ENCODE data around the gene MFN1.

The MFN1 gene

DNA sequence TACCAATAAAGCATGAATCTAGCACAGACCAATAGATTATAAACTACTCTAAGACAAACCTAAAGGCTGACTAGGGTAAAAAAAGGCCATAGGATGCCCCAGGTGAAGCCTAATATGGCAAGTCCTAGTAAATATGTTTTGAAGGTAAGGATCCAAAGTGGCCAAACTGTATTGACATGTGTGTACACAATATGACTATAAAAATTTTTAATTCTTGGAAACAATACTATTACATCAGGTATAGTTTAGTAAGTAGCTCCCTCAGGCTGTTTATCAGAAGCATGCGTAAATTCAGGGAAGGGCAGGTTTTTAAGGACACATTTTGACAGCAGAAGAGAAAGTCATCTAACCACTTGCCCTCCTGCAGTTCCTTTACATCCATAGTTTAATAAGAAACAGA, 84.9 kb downstream of the MFN1 start:
- DNase-seq, result no peak

DNA sequence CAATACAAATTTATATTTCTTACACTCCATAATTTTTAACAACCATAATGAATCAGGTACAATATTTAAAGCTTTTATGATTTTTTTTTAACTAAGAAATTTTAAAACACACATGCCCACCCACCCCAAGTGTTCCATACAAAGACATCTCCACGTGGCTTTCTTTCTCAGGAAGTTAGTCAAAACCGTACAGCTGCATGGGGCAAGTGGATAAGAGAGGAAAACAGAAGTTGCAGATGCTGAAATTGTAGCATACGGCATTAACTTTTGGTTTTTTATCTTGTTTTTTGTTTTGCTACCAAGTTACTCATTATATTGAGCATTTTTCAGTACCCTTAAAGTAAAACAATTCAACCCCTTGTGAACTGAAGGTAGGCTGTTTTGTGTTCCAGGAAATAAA, 89.0 kb downstream of the MFN1 start:
- DNase-seq, result no peak

DNA sequence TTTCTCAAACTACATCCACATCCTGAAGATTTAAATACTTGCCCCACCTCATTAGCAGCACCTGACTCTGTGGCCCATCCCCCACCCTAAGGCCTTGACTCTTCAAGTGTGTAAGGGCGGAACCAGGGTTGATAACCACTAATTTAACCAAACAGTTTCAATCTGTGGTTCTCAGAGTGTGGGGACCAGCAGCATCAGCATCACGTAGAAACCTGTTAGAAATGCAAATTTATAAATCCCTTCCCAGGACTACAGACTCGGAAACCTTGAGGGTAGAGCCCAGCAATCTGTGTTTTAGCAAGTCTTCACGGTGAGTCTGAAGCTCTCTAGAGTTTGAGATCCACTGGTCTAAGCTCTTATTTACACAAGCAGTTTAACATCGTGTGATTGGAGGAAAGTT, 91.3 kb downstream of the MFN1 start:
- no peak for DNase-seq
